ENCODE data around the gene TOP3B. TPM values are rescaled to one million over a fixed set of nuclear protein-coding genes. Genes with fewer than 3 reads are reported as not detected.

Gene TOP3B
- total and polyA plus RNA-seq, 4 donors: 6.0 to 26.9 (median 8.8) TPM

DNA sequence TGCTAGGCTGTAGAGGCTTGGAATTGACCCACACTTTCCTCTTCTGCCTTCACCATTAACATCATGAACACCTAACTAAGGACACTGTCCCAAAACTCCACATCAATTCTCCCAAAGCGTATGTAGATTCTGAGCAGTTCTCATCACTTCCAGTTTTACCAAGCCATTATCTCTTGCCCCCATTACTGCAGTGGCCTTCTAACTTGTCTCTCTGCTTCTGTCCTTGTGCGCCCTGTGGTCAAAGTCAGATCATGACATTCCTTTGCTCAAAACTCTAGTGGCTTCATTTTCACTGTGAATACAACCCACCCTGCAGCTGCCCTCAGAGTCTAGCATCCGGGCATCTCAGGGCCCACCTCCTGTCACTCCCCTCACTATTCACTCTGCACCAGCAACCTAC lies 13.1 kb upstream of the TOP3B start:
- WGBS: 96% methylated on average over 3 of the region's 3 CpGs
- H3K9me3 ChIP-seq (ENCODE audit: control insufficient read depth in 4 of 4, low read length in 3 of 4): no peaks in the 10 kb centered on the region
- no peaks in the 10 kb centered on the region for H3K27me3 ChIP-seq (ENCODE audit: control insufficient read depth in 4 of 4, insufficient read depth in 4 of 4, low read length in 3 of 4)
- no peak overlapping the region for H3K9ac ChIP-seq (ENCODE audit: low read depth in 1 of 2, low read length in 2 of 2)
- DNase-seq (ENCODE audit: low spot score): no peak
- H3K4me1 ChIP-seq (ENCODE audit: control insufficient read depth in 4 of 4, insufficient read depth in 4 of 4, low read length in 3 of 4): peaks cover 9 to 23% (median 20%) of the 10 kb centered on the region in 4 donors
- no peak for TF ChIP-seq SP1 (IDR thresholded peaks at IDR 0.05)
- no peak for TF ChIP-seq HNF4G (IDR thresholded peaks at IDR 0.05)
- TF ChIP-seq EGR1 (IDR thresholded peaks at IDR 0.05; ENCODE audit: low read depth in 2 of 2): no peak
- TF ChIP-seq, protein P1, sequence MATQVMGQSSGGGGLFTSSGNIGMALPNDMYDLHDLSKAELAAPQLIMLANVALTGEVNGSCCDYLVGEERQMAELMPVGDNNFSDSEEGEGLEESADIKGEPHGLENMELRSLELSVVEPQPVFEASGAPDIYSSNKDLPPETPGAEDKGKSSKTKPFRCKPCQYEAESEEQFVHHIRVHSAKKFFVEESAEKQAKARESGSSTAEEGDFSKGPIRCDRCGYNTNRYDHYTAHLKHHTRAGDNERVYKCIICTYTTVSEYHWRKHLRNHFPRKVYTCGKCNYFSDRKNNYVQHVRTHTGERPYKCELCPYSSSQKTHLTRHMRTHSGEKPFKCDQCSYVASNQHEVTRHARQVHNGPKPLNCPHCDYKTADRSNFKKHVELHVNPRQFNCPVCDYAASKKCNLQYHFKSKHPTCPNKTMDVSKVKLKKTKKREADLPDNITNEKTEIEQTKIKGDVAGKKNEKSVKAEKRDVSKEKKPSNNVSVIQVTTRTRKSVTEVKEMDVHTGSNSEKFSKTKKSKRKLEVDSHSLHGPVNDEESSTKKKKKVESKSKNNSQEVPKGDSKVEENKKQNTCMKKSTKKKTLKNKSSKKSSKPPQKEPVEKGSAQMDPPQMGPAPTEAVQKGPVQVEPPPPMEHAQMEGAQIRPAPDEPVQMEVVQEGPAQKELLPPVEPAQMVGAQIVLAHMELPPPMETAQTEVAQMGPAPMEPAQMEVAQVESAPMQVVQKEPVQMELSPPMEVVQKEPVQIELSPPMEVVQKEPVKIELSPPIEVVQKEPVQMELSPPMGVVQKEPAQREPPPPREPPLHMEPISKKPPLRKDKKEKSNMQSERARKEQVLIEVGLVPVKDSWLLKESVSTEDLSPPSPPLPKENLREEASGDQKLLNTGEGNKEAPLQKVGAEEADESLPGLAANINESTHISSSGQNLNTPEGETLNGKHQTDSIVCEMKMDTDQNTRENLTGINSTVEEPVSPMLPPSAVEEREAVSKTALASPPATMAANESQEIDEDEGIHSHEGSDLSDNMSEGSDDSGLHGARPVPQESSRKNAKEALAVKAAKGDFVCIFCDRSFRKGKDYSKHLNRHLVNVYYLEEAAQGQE (IDR thresholded peaks at IDR 0.05): no peak
- TF ChIP-seq FOXA2 (IDR thresholded peaks at IDR 0.05): no peak
- no peak for TF ChIP-seq YY1 (IDR thresholded peaks at IDR 0.05)
- no peak for TF ChIP-seq JUND (IDR thresholded peaks at IDR 0.05)
- no peak for TF ChIP-seq FOXA1 (IDR thresholded peaks at IDR 0.05)
- TF ChIP-seq HNF4A (conservative IDR thresholded peaks at IDR 0.05): no peak
- TF ChIP-seq TAF1 (conservative IDR thresholded peaks at IDR 0.05): no peak
- no peak overlapping the region for H3K4me3 ChIP-seq (ENCODE audit: low read depth in 1 of 3, low read length in 3 of 3)
- no peaks in the 10 kb centered on the region for H3K36me3 ChIP-seq (ENCODE audit: control insufficient read depth in 4 of 4, insufficient read depth in 3 of 4, low read depth in 1 of 4, low read length in 3 of 4)
- H3K27ac ChIP-seq (ENCODE audit: low read depth in 1 of 2, low read length in 2 of 2): no peak overlapping the region

DNA sequence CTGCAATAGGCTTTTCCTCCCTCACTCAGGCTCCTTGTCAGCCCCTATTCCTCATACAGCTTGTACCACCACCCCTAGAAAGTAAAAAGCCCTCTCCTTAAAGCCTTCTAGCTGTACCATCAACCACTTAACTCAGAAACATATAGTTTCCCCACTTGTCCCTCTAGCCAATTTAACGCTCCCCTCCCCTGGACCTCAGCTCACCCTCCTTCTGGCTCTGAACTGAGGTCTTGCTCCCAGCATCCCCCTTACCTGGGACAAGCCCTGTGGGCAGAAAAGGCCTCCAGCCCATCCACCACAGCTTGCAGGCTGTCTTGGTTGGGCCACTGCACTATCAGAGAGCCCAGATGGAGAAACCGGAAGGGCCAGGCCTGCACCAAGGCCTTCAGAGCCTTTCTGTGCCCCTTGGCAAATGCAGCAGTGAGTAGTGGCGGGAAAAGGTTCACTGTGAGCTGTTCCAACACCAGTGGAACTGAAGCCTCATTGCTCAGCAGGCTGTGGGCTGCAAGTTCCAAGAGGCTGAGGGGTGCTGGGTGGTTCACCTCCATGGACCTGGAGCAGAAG lies 12.4 kb upstream of the TOP3B start:
- Histone ChIP-seq H3K36me3 (ENCODE audit: control insufficient read depth in 4 of 4, insufficient read depth in 3 of 4, low read depth in 1 of 4, low read length in 3 of 4) (no peaks in the 10 kb centered on the region), H3K9ac (ENCODE audit: low read depth in 1 of 2, low read length in 2 of 2) (no peak overlapping the region), H3K9me3 (ENCODE audit: control insufficient read depth in 4 of 4, low read length in 3 of 4) (no peaks in the 10 kb centered on the region), H3K4me3 (ENCODE audit: low read depth in 1 of 3, low read length in 3 of 3) (no peak overlapping the region), H3K4me1 (ENCODE audit: control insufficient read depth in 4 of 4, insufficient read depth in 4 of 4, low read length in 3 of 4) (peaks cover 11 to 30% (median 26%) of the 10 kb centered on the region in 4 donors), H3K27me3 (ENCODE audit: control insufficient read depth in 4 of 4, insufficient read depth in 4 of 4, low read length in 3 of 4) (no peaks in the 10 kb centered on the region), H3K27ac (ENCODE audit: low read depth in 1 of 2, low read length in 2 of 2) (no peak overlapping the region)
- TF ChIP-seq, protein P2, sequence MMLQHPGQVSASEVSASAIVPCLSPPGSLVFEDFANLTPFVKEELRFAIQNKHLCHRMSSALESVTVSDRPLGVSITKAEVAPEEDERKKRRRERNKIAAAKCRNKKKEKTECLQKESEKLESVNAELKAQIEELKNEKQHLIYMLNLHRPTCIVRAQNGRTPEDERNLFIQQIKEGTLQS (IDR thresholded peaks at IDR 0.05): no peak
- TF ChIP-seq FOXA2 (IDR thresholded peaks at IDR 0.05): no peak
- no peak for TF ChIP-seq NR2F2 (IDR thresholded peaks at IDR 0.05)
- TF ChIP-seq, protein P3, sequence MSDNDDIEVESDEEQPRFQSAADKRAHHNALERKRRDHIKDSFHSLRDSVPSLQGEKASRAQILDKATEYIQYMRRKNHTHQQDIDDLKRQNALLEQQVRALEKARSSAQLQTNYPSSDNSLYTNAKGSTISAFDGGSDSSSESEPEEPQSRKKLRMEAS (IDR thresholded peaks at IDR 0.05): no peak
- TF ChIP-seq JUND (IDR thresholded peaks at IDR 0.05): no peak
- TF ChIP-seq TAF1 (conservative IDR thresholded peaks at IDR 0.05): no peak
- TF ChIP-seq, protein P1 (IDR thresholded peaks at IDR 0.05): no peak
- no peak for TF ChIP-seq HNF4G (IDR thresholded peaks at IDR 0.05)
- no peak for TF ChIP-seq GABPA (IDR thresholded peaks at IDR 0.05 in 1 of 2, conservative IDR thresholded peaks at IDR 0.05 in 1 of 2)
- TF ChIP-seq HNF4A (conservative IDR thresholded peaks at IDR 0.05): no peak
- TF ChIP-seq, protein P4, sequence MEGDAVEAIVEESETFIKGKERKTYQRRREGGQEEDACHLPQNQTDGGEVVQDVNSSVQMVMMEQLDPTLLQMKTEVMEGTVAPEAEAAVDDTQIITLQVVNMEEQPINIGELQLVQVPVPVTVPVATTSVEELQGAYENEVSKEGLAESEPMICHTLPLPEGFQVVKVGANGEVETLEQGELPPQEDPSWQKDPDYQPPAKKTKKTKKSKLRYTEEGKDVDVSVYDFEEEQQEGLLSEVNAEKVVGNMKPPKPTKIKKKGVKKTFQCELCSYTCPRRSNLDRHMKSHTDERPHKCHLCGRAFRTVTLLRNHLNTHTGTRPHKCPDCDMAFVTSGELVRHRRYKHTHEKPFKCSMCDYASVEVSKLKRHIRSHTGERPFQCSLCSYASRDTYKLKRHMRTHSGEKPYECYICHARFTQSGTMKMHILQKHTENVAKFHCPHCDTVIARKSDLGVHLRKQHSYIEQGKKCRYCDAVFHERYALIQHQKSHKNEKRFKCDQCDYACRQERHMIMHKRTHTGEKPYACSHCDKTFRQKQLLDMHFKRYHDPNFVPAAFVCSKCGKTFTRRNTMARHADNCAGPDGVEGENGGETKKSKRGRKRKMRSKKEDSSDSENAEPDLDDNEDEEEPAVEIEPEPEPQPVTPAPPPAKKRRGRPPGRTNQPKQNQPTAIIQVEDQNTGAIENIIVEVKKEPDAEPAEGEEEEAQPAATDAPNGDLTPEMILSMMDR (IDR thresholded peaks at IDR 0.05; ENCODE audit: low read depth, low read length, missing input control): no peak
- TF ChIP-seq YY1 (IDR thresholded peaks at IDR 0.05): no peak
- TF ChIP-seq RAD21 (IDR thresholded peaks at IDR 0.05): no peak
- TF ChIP-seq EGR1 (IDR thresholded peaks at IDR 0.05; ENCODE audit: low read depth in 2 of 2): no peak
- WGBS: 93% methylated on average over 3 of the region's 3 CpGs
- DNase-seq (ENCODE audit: low spot score): no peak

Measured in liver (tissue), 9 donors.